SK-N-SH (cell line): ENCODE measurements around the gene BNIPL. TPM values are rescaled to one million over a fixed set of nuclear protein-coding genes. Genes with fewer than 3 reads are reported as not detected.

Experiments
- CTCF ChIA-PET: fragments of 300-600, 350-600 bp; formaldehyde crosslinking; extraction: SDS; loops from one replicate; lab custom pipeline; 2021; lab: Yijun Ruan, JAX
- POLR2A ChIA-PET: fragments of 350-600 bp; sonication (Branson Sonifier 250); formaldehyde crosslinking; extraction: SDS; loops from one replicate; lab custom pipeline; 2020; ENCODE audit warnings: antibody characterized with exemption, inconsistent platforms; lab: Yijun Ruan, JAX
- DNase-seq: peaks from one replicate; pipeline ENCODE4 v3.0.0; 2012
- H2AFZ ChIP-seq: fragments of 200-600 bp; sonication (generic); 2 replicates; pipeline ENCODE4 v1.8.1; 2016; ENCODE audit warnings: antibody characterized with exemption, mild to moderate bottlenecking, low read depth
- H3F3A ChIP-seq: fragments of 200-600 bp; sonication (generic); replicated peaks from 2 replicates; pipeline ENCODE3; 2016; ENCODE audit warnings: antibody characterized with exemption, mild to moderate bottlenecking; ENCODE audit not compliant: insufficient read depth
- H3K27ac ChIP-seq, 2 experiments: fragments of 200-500 bp in 1 of 2; fragments of 200-600 bp in 1 of 2; sonication (Bioruptor generic) in 1 of 2; sonication (generic), shearing (Covaris generic) in 1 of 2; 2 replicates each; pipeline versions ENCODE4 v1.5.1 to v1.6.1; 2014 to 2016; ENCODE audit warnings: low read depth in 2 of 2, inconsistent platforms in 1 of 2, low read length in 1 of 2, mild to moderate bottlenecking in 1 of 2, mixed read lengths in 1 of 2
- H3K27me3 ChIP-seq: fragments of 200-600 bp; sonication (generic), shearing (Covaris generic); 2 replicates; pipeline ENCODE4 v1.6.1; 2016; ENCODE audit warnings: mixed run types; ENCODE audit not compliant: insufficient read depth
- H3K36me3 ChIP-seq, 2 experiments: fragments of 200-500 bp in 1 of 2; fragments of 200-600 bp in 1 of 2; sonication (Bioruptor generic) in 1 of 2; sonication (generic) in 1 of 2; replicated peaks in 1 of 2; 2 replicates each; pipeline versions ENCODE3 to v1.5.1; 2014 to 2016; ENCODE audit warnings: low read length in 1 of 2, mild to moderate bottlenecking in 1 of 2; ENCODE audit not compliant: insufficient read depth in 2 of 2, control insufficient read depth in 1 of 2
- H3K4me1 ChIP-seq, 2 experiments: fragments of 200-500 bp in 1 of 2; fragments of 200-600 bp in 1 of 2; sonication (Bioruptor generic) in 1 of 2; sonication (generic), shearing (Covaris generic) in 1 of 2; 2 replicates each; pipeline versions ENCODE4 v1.5.1 to v1.6.1; 2014 to 2016; ENCODE audit warnings: low read depth in 1 of 2, low read length in 1 of 2, mixed run types in 1 of 2; ENCODE audit not compliant: insufficient read depth in 2 of 2, control insufficient read depth in 1 of 2
- H3K4me2 ChIP-seq: fragments of 200-600 bp; sonication (generic), shearing (Covaris generic); 2 replicates; pipeline ENCODE4 v1.6.1; 2017; ENCODE audit warnings: mixed run types
- H3K4me3 ChIP-seq, 2 experiments: fragments of 200-500 bp in 1 of 2; fragments of 200-600 bp in 1 of 2; sonication (Bioruptor generic) in 1 of 2; sonication (generic), shearing (Covaris generic) in 1 of 2; 2 replicates each; pipeline versions ENCODE4 v1.5.1 to v1.8.1; 2014 to 2016; ENCODE audit warnings: low read depth in 2 of 2, inconsistent platforms in 1 of 2, low read length in 1 of 2, mild to moderate bottlenecking in 1 of 2, mixed read lengths in 1 of 2, moderate library complexity in 1 of 2
- H3K79me2 ChIP-seq: fragments of 200-600 bp; sonication (generic); 2 replicates; pipeline ENCODE4 v1.8.1; 2017; ENCODE audit warnings: mild to moderate bottlenecking; ENCODE audit not compliant: insufficient read depth
- H3K9ac ChIP-seq: fragments of 200-600 bp; sonication (generic); 2 replicates; pipeline ENCODE4 v1.6.1; 2017; ENCODE audit warnings: mixed run types
- H3K9me2 ChIP-seq: fragments of 200-600 bp; sonication (generic); 2 replicates; pipeline ENCODE4 v1.6.1; 2017; ENCODE audit warnings: mixed run types
- H3K9me3 ChIP-seq: fragments of 200-600 bp; sonication (generic); 2 replicates; pipeline ENCODE4 v1.6.1; 2017; ENCODE audit warnings: mixed run types, mild to moderate bottlenecking, moderate library complexity
- H4K20me1 ChIP-seq: fragments of 200-600 bp; sonication (generic); 2 replicates; pipeline ENCODE4 v1.6.1; 2017; ENCODE audit warnings: mild to moderate bottlenecking, mixed run types; ENCODE audit not compliant: insufficient read depth
- ELF1 ChIP-seq: IDR thresholded peaks from 2 replicates; pipeline ENCODE4 v1.4.0; 2012
- EZH2phosphoT487 ChIP-seq: fragments of 200-600 bp; sonication (generic); IDR thresholded peaks from 2 replicates; pipeline ENCODE4 v1.6.1; 2017; ENCODE audit warnings: low read depth, mixed run types, mild to moderate bottlenecking, antibody characterized with exemption, moderate library complexity, borderline replicate concordance
- FOXM1 ChIP-seq: IDR thresholded peaks from 2 replicates; pipeline ENCODE4 v1.4.0; 2012; ENCODE audit warnings: low read depth, mild to moderate bottlenecking
- GABPA ChIP-seq: IDR thresholded peaks from 2 replicates; pipeline ENCODE4 v1.4.0; 2012; ENCODE audit warnings: low read depth, mild to moderate bottlenecking
- GATA2 ChIP-seq: sonication (generic); formaldehyde crosslinking; IDR thresholded peaks from 2 replicates; pipeline ENCODE4 v1.5.0; 2020; ENCODE audit warnings: mild to moderate bottlenecking, missing genetic modification reagents
- MAX ChIP-seq: IDR thresholded peaks from 2 replicates; pipeline ENCODE4 v1.4.0; 2012; ENCODE audit warnings: low read depth
- MEF2A ChIP-seq: IDR thresholded peaks from 2 replicates; pipeline ENCODE4 v1.4.0; 2012; ENCODE audit warnings: low read depth, borderline replicate concordance
- MXI1 ChIP-seq: IDR thresholded peaks from 2 replicates; pipeline ENCODE4 v1.6.1; 2012; ENCODE audit warnings: mild to moderate bottlenecking, low read depth, low read length, improper control_type of control experiment
- NFIC ChIP-seq: IDR thresholded peaks from 2 replicates; pipeline ENCODE4 v1.4.0; 2012; ENCODE audit warnings: borderline replicate concordance
- POLR2AphosphoS5 ChIP-seq: IDR thresholded peaks from 2 replicates; pipeline ENCODE4 v1.6.1; 2012; ENCODE audit warnings: low read depth, low read length
- RAD21 ChIP-seq: IDR thresholded peaks from 2 replicates; pipeline ENCODE4 v1.6.1; 2012; ENCODE audit warnings: mild to moderate bottlenecking, low read length
- RCOR1 ChIP-seq: fragments of 150-350 bp; IDR thresholded peaks from 2 replicates; pipeline ENCODE4 v1.6.1; 2017; ENCODE audit warnings: antibody characterized with exemption, low read length
- RFX5 ChIP-seq: IDR thresholded peaks from 2 replicates; pipeline ENCODE4 v1.6.1; 2012; ENCODE audit warnings: mild to moderate bottlenecking, improper control_type of control experiment, low read length
- RXRA ChIP-seq: IDR thresholded peaks from 2 replicates; pipeline ENCODE4 v1.4.0; 2012; ENCODE audit warnings: low read depth, mild to moderate bottlenecking, borderline replicate concordance
- SIN3A ChIP-seq: IDR thresholded peaks from 2 replicates; pipeline ENCODE4 v1.6.1; 2012; ENCODE audit warnings: low read depth, mild to moderate bottlenecking, low read length, moderate library complexity, borderline replicate concordance
- TAF1 ChIP-seq: IDR thresholded peaks from 2 replicates; pipeline ENCODE4 v1.6.1; 2012; ENCODE audit warnings: low read depth, mild to moderate bottlenecking, low read length, moderate library complexity, borderline replicate concordance
- TCF12 ChIP-seq: IDR thresholded peaks from 2 replicates; pipeline ENCODE4 v1.4.0; 2012
- USF1 ChIP-seq: IDR thresholded peaks from 2 replicates; pipeline ENCODE4 v1.4.0; 2012; ENCODE audit warnings: low read depth, borderline replicate concordance
- WGBS: methylation state at CpG from one replicate; pipeline ENCODE4 v1.1.6; 2017; ENCODE audit warnings: low lambda C conversion rate; 5-methylcytosine and 5-hydroxymethylcytosine counted together
- polyA plus RNA-seq, 3 experiments: library from polyadenylated mRNA; depleted of rRNA; stranded (reverse); fragments of >200 nt; gene quantifications; 2 replicates each; pipeline ENCODE4 v1.2.3, GENCODE V29; 2012
- TF ChIP-seq, protein P1 (sequence below): IDR thresholded peaks from 2 replicates; pipeline ENCODE4; 2012
- TF ChIP-seq, protein P2 (sequence below): fragments of 150-350 bp; IDR thresholded peaks from 2 replicates; pipeline ENCODE4 v1.6.1; 2017; ENCODE audit warnings: antibody characterized with exemption, low read length, low read depth, borderline replicate concordance

Gene BNIPL
- polyA plus RNA-seq, 1 of the 3 experiments (the other 2 are of a cell fraction): 0.12 TPM

DNA sequence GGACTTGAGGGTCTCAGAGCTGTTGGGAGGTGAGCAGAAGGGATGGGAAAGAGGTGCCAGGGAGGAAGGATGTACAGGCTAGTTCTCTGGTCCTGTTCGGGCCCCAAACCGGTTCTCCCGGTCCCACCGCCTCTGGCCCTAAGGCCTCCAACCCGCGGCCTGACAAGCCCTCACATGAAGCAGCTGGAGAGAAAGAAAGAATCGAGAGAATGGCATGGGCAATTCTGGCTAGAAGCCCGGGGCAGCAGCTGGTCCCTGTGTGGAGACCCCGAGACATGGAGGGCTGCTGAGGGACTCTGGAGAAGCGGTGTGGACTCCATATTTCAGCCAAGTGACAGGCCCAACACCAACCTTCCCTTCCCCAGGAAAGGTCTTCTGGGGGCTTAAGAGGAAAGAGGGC, 22.3 kb downstream of the BNIPL start:
- H3K27ac ChIP-seq: peak overlapping the region; percentile 99
- H3F3A ChIP-seq: peaks cover 29% of the 10 kb centered on the region
- H3K9me3 ChIP-seq: no peaks in the 10 kb centered on the region
- H3K4me1 ChIP-seq: peaks cover 7 to 27% of the 10 kb centered on the region in 2 experiments; a peak in 3 of 4 replicates
- peak; percentile 53 for DNase-seq
- ChIA-PET POLR2A (interaction anchor here (1.9 to 2.9 kb wide), 3 partner anchors 7 to 52 kb away, joined by 6 to 24 read pairs (median 9); partner anchors contain the start of genes C1orf56 and MINDY1), CTCF (interaction anchor here (0.6 to 7.4 kb wide), 12 partner anchors 10 to 468 kb away, joined by 3 to 67 read pairs (median 6); partner anchors contain the start of genes C1orf56, GABPB2, MINDY1 and TNFAIP8L2)
- H3K9ac ChIP-seq: peak overlapping the region; percentile 93
- H3K4me3 ChIP-seq: peak overlapping the region; percentile 79 to 81
- H2AFZ ChIP-seq: no peak overlapping the region; the same call in 1 of the 2 replicates
- no peak for TF ChIP-seq FOXM1
- no peak for TF ChIP-seq TCF12
- no peaks in the 10 kb centered on the region for H3K27me3 ChIP-seq
- H3K4me2 ChIP-seq: peak overlapping the region; percentile 91
- H3K79me2 ChIP-seq: peaks cover 88% of the 10 kb centered on the region
- H4K20me1 ChIP-seq: peaks cover 36% of the 10 kb centered on the region
- 0% methylated on average over 4 of the region's 10 CpGs for WGBS
- H3K36me3 ChIP-seq: peaks cover 30 to 32% of the 10 kb centered on the region in 2 experiments
- no peaks in the 10 kb centered on the region for H3K9me2 ChIP-seq

- Histone ChIP-seq H3K4me3 (peak within 1 kb of the TSS; percentile 79 to 81), H3K4me1 (peaks cover 11 to 29% of the 10 kb centered on the region in 2 experiments), H3K79me2 (peaks cover 95% of the 10 kb centered on the region), H3K27me3 (no peaks in the 10 kb centered on the region), H3K9ac (peak within 1 kb of the TSS; percentile 93), H4K20me1 (peaks cover 40% of the 10 kb centered on the region), H2AFZ (peak within 1 kb of the TSS; percentile 83), H3K9me2 (no peaks in the 10 kb centered on the region), H3F3A (peaks cover 27% of the 10 kb centered on the region), H3K36me3 (peaks cover 25 to 28% of the 10 kb centered on the region in 2 experiments), H3K27ac (peak within 1 kb of the TSS; percentile 99), H3K4me2 (peak within 1 kb of the TSS; percentile 91), H3K9me3 (no peaks in the 10 kb centered on the region)
- under 1% methylated on average over 43 of the region's 58 CpGs for WGBS
- ChIA-PET CTCF (interaction anchor here (0.6 to 7.4 kb wide), 14 partner anchors 11 to 492 kb away, joined by 3 to 67 read pairs (median 4); partner anchors contain the start of genes C1orf56, GABPB2, MINDY1 and TNFAIP8L2), POLR2A (interaction anchor here (0.6 to 2.9 kb wide), 6 partner anchors 8 to 83 kb away, joined by 3 to 24 read pairs (median 4); partner anchors contain the start of genes C1orf56 and MINDY1)
- DNase-seq: peak; percentile 93
- TF ChIP-seq GATA2 (CRISPR knock-in tag) (no peak), POLR2AphosphoS5 (peak; percentile 83; the same call in 1 of the 2 replicates), RFX5 (no peak), MAX (peak; percentile 63; the same call in 1 of the 2 replicates), USF1 (no peak), NFIC (no peak), GABPA (peak; percentile 69), MXI1 (peak; percentile 59), TCF12 (no peak; the same call in 1 of the 2 replicates), EZH2phosphoT487 (no peak), RCOR1 (0 out of 2 replicates have a peak, but pooled peaks have one; percentile 15), MEF2A (no peak), SIN3A (no peak), ELF1 (peak; percentile 79), RAD21 (no peak; the same call in 1 of the 2 replicates), FOXM1 (no peak), TAF1 (peak; percentile 65), RXRA (no peak)
- TF ChIP-seq, protein P1, sequence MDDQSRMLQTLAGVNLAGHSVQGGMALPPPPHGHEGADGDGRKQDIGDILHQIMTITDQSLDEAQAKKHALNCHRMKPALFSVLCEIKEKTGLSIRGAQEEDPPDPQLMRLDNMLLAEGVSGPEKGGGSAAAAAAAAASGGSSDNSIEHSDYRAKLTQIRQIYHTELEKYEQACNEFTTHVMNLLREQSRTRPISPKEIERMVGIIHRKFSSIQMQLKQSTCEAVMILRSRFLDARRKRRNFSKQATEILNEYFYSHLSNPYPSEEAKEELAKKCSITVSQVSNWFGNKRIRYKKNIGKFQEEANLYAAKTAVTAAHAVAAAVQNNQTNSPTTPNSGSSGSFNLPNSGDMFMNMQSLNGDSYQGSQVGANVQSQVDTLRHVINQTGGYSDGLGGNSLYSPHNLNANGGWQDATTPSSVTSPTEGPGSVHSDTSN: peak; percentile 27; the same call in 1 of the 2 replicates
- TF ChIP-seq, protein P2, sequence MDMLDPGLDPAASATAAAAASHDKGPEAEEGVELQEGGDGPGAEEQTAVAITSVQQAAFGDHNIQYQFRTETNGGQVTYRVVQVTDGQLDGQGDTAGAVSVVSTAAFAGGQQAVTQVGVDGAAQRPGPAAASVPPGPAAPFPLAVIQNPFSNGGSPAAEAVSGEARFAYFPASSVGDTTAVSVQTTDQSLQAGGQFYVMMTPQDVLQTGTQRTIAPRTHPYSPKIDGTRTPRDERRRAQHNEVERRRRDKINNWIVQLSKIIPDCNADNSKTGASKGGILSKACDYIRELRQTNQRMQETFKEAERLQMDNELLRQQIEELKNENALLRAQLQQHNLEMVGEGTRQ: no peak
Measured at GRCh38 chr1:151059109-151060006, 23.0 kb downstream of the BNIPL start, which contains the start of gene CDC42SE1. TSS of gene CDC42SE1 (minus strand) at chr1:151059622. CDS start at chr1:151055730, 3,892 bp downstream.
